Kidney (tissue), 14 donors: ENCODE measurements around the gene CD160. TPM values are rescaled to one million over a fixed set of nuclear protein-coding genes. Genes with fewer than 3 reads are reported as not detected.
A peak's percentile ranks its signal among the peaks of the same experiment; 100 is the strongest.
"Not testable (repeated sequence)": the region's sequence is repeated elsewhere in the genome, so short reads cannot be mapped to it uniquely, and the experiment has no call there.

ENCODE experiments used
- DNase-seq, 5 donors: peaks; one replicate each; pipeline ENCODE4 v3.0.0-alpha.2; 2013 to 2020
- FAIRE-seq: peaks from 2 replicates; lab custom pipeline; 2012; peaks lifted over from hg19 to GRCh38; lab: Jason Lieb, UNC
- H3K27ac ChIP-seq, 2 donors: one replicate each; pipeline ENCODE4 v1.7.0; 2013; ENCODE audit warnings: low read depth in 2 of 2, low read length in 2 of 2, inconsistent platforms in 1 of 2
- H3K27me3 ChIP-seq: one replicate; pipeline ENCODE4 v1.7.1; 2013; ENCODE audit warnings: low read length, inconsistent platforms; ENCODE audit not compliant: control insufficient read depth, insufficient read depth
- H3K36me3 ChIP-seq, 3 donors: one replicate each; pipeline versions ENCODE4 v1.7.0 to v1.7.1; 2013; ENCODE audit warnings: low read length in 3 of 3, control low read depth in 1 of 3, inconsistent platforms in 1 of 3; ENCODE audit not compliant: insufficient read depth in 3 of 3, control insufficient read depth in 2 of 3
- H3K4me1 ChIP-seq, 3 donors: one replicate each; pipeline versions ENCODE4 v1.7.0 to v1.7.1; 2013; ENCODE audit warnings: low read length in 3 of 3, inconsistent platforms in 1 of 3, low read depth in 1 of 3; ENCODE audit not compliant: control insufficient read depth in 2 of 3, insufficient read depth in 2 of 3
- H3K4me3 ChIP-seq, 3 donors: one replicate each; pipeline versions ENCODE4 v1.7.0 to v1.8.1; 2013; ENCODE audit warnings: low read length in 3 of 3, control low read depth in 1 of 3, inconsistent platforms in 1 of 3
- H3K9ac ChIP-seq, 3 donors: one replicate each; pipeline versions ENCODE4 v1.7.0 to v1.7.1; 2013; ENCODE audit warnings: low read length in 3 of 3, control low read depth in 1 of 3, inconsistent platforms in 1 of 3
- H3K9me3 ChIP-seq, 3 donors: one replicate each; pipeline versions ENCODE4 v1.7.0 to v1.7.1; 2013; ENCODE audit warnings: low read length in 3 of 3, control low read depth in 1 of 3, inconsistent platforms in 1 of 3; ENCODE audit not compliant: control insufficient read depth in 2 of 3, insufficient read depth in 1 of 3
- CTCF ChIP-seq: IDR thresholded peaks from 3 replicates; pipeline ENCODE4 v1.5.1; 2012; ENCODE audit warnings: mild to moderate bottlenecking, moderate library complexity, borderline replicate concordance; ENCODE audit not compliant: insufficient read depth; ENCODE audit errors: extremely low read depth
- intact Hi-C: fragments of 100-400 bp; cut with DNase I; formaldehyde crosslinking; loops from one replicate; pipeline ENCODE4 v1.11.1; 2022
- polyA plus RNA-seq: library from polyadenylated mRNA; stranded (reverse); fragments of 350-450 nt; fragmentation: Illumina TruSeq; extraction: RNeasy Lipid Tissue Mini Kit (QIAGEN cat#74804); gene quantifications from one replicate; pipeline ENCODE4 v1.2.3, GENCODE V29; 2014; ENCODE audit warnings: low read depth, low replicate concordance; ENCODE audit not compliant: insufficient read depth
- total RNA-seq: library from RNA; stranded (reverse); fragmentation: NEBNext Ultra II Directional; extraction: Animal tissue kit (Norgen Biotek cat#: 25700); gene quantifications from one replicate; pipeline ENCODE4 v1.2.1, GENCODE V29; 2021
- donor health status: control.
- donor health status: control.
- donor health status: control.
- donor health status: control.
- donor health status: control.
- donor health status: DM: yes; HTN: yes; CAD: no.
- donor health status: Normal renal cell carcinoma (clear cell type).

The CD160 gene
- total and polyA plus RNA-seq, 2 donors from 2014 or later: 0.60 TPM; not detected in 1

GRCh38 chr1:145714524-145715111, 4.7 kb upstream of the CD160 start:
- no peak overlapping the region for H3K4me3 ChIP-seq
- TF ChIP-seq CTCF: no peak
- peak overlapping the region; percentile 89 to 93 for H3K27ac ChIP-seq
- FAIRE-seq (no peak), DNase-seq (peak in 3 of 5 donors; percentile 21 to 43 (median 23))
- H3K9me3 ChIP-seq: no peaks in the 10 kb centered on the region
- H3K4me1 ChIP-seq: peaks cover 4 to 30% (median 23%) of the 10 kb centered on the region in 3 donors
- no peaks in the 10 kb centered on the region for H3K27me3 ChIP-seq
- intact Hi-C loops: no loop called here
- no peaks in the 10 kb centered on the region for H3K36me3 ChIP-seq
- peak overlapping the region in 2 of 3 donors; percentile 35 to 56 for H3K9ac ChIP-seq

- H3K9me3 ChIP-seq: no peaks in the 10 kb centered on the region
- H3K9ac ChIP-seq: no peak overlapping the region
- intact Hi-C loops: no loop called here
- H3K27me3 ChIP-seq: no peaks in the 10 kb centered on the region
- DNase-seq (no peak), FAIRE-seq (no peak)
- H3K4me3 ChIP-seq: no peak overlapping the region
- no peak overlapping the region for H3K27ac ChIP-seq
- H3K36me3 ChIP-seq: no peaks in the 10 kb centered on the region
- no peak for TF ChIP-seq CTCF
- H3K4me1 ChIP-seq: peaks cover 0 to 26% (median 23%) of the 10 kb centered on the region in 3 donors
These were observed 2.5 kb upstream of the CD160 start for GRCh38 chr1:145716641-145717345.

- TF ChIP-seq CTCF: no peak
- Histone ChIP-seq H3K27ac (no peak overlapping the region), H3K27me3 (no peaks in the 10 kb centered on the region), H3K4me1 (peaks cover 0 to 24% (median 22%) of the 10 kb centered on the region in 3 donors), H3K9ac (no peak overlapping the region), H3K36me3 (no peaks in the 10 kb centered on the region), H3K9me3 (no peaks in the 10 kb centered on the region), H3K4me3 (no peak overlapping the region)
- intact Hi-C loops: no loop called here
- no peak for DNase-seq
- FAIRE-seq: no peak
These were observed 1.5 kb upstream of the CD160 start for GRCh38 chr1:145717833-145718232.

- intact Hi-C loops, DNase-seq, FAIRE-seq, H3K4me3 ChIP-seq, H3K9me3 ChIP-seq, H3K36me3 ChIP-seq, H3K27ac ChIP-seq, H3K27me3 ChIP-seq, H3K9ac ChIP-seq: not testable (repeated sequence)
- H3K4me1 ChIP-seq: peaks cover 0 to 22% (median 18%) of the 10 kb centered on the region in 3 donors
These were observed 834 bp upstream of the CD160 start for GRCh38 chr1:145718465-145718864.
